Middle frontal gyrus (tissue), 1 donor: ENCODE measurements around the gene ATAT1.

Experiments
- DNase-seq: peaks from one replicate; pipeline ENCODE4 v3.0.0-alpha.2; 2015; ENCODE audit warnings: low spot score; ENCODE audit errors: extremely low spot score

ATAT1 gene

GRCh38 chr6:30613251-30614043 lies 13.2 kb upstream of the ATAT1 start:
- no peak for DNase-seq

- DNase-seq: no peak
Measured at GRCh38 chr6:30614044-30614842, 12.4 kb upstream of the ATAT1 start.

- peak; percentile 92 for DNase-seq
Measured at GRCh38 chr6:30614843-30615218, 11.8 kb upstream of the ATAT1 start.

GRCh38 chr6:30615219-30615957 lies 11.3 kb upstream of the ATAT1 start:
- no peak for DNase-seq

- no peak for DNase-seq
Measured at GRCh38 chr6:30615958-30616810, 10.5 kb upstream of the ATAT1 start.

GRCh38 chr6:30616811-30617564 lies 9.7 kb upstream of the ATAT1 start, which contains the start of gene PPP1R10:
PPP1R10 (minus strand) TSS chr6:30617243; CDS start chr6:30609944, 7,299 bp downstream.
- DNase-seq: peak; percentile 100

- DNase-seq: peak; percentile 98
Measured at GRCh38 chr6:30617565-30618269, 9.0 kb upstream of the ATAT1 start, which contains the start of gene MRPS18B. MRPS18B (plus strand) TSS chr6:30617840; CDS start chr6:30617866, 26 bp downstream.

- DNase-seq: no peak
Measured at GRCh38 chr6:30618270-30618797, 8.3 kb upstream of the ATAT1 start.

- DNase-seq: no peak
Measured at GRCh38 chr6:30619561-30619960, 7.1 kb upstream of the ATAT1 start.

GRCh38 chr6:30625511-30625910 lies 1.2 kb upstream of the ATAT1 start:
- DNase-seq: no peak

GRCh38 chr6:30635834-30636233 lies 9.2 kb downstream of the ATAT1 start:
- DNase-seq: no peak

- DNase-seq: no peak
Measured at GRCh38 chr6:30640481-30640880, 13.8 kb downstream of the ATAT1 start.

- no peak for DNase-seq
Measured at GRCh38 chr6:30641048-30641447, 14.4 kb downstream of the ATAT1 start.

GRCh38 chr6:30643656-30644055 lies 17.0 kb downstream of the ATAT1 start:
- DNase-seq: no peak

- no peak for DNase-seq
Measured at GRCh38 chr6:30644769-30645168, 18.1 kb downstream of the ATAT1 start.

GRCh38 chr6:30645989-30646388 lies 19.3 kb downstream of the ATAT1 start:
- DNase-seq: no peak

- DNase-seq: peak; percentile 91
Measured at GRCh38 chr6:30646450-30647241, 20.0 kb downstream of the ATAT1 start, which contains the start of gene C6orf136. C6orf136 (plus strand) TSS chr6:30647133; CDS start chr6:30647232, 99 bp downstream.
